ENCODE results near the gene ZC3H7B.
"Not testable (repeated sequence)": the region's sequence is repeated elsewhere in the genome, so short reads cannot be mapped to it uniquely, and the experiment has no call there.

Gene ZC3H7B

GRCh38 chr22:41401781-41402648, 100.7 kb downstream of the ZC3H7B start:
- DNase-seq (ENCODE audit: low read depth) = no peak
- TF ChIP-seq CTCF (IDR thresholded peaks at IDR 0.05; ENCODE audit: control insufficient read depth, extremely low read depth, insufficient read depth) = no peak
- H3K4me3 ChIP-seq (ENCODE audit: low read depth, low read length) = no peak overlapping the region

GRCh38 chr22:41402851-41403250, 101.5 kb downstream of the ZC3H7B start:
- DNase-seq (ENCODE audit: low read depth); H3K4me3 ChIP-seq (ENCODE audit: low read depth, low read length): not testable (repeated sequence)

GRCh38 chr22:41403532-41404318, 102.4 kb downstream of the ZC3H7B start:
- DNase-seq (ENCODE audit: low read depth) = peak; percentile 54
- H3K4me3 ChIP-seq (ENCODE audit: low read depth, low read length) = no peak overlapping the region
- peak; percentile 97 for TF ChIP-seq CTCF (IDR thresholded peaks at IDR 0.05; ENCODE audit: control insufficient read depth, extremely low read depth, insufficient read depth)

GRCh38 chr22:41405588-41405987, 104.3 kb downstream of the ZC3H7B start:
- no peak for TF ChIP-seq CTCF (IDR thresholded peaks at IDR 0.05; ENCODE audit: control insufficient read depth, extremely low read depth, insufficient read depth)
- no peak overlapping the region for H3K4me3 ChIP-seq (ENCODE audit: low read depth, low read length)
- DNase-seq (ENCODE audit: low read depth) = no peak

- TF ChIP-seq CTCF (IDR thresholded peaks at IDR 0.05; ENCODE audit: control insufficient read depth, extremely low read depth, insufficient read depth) = no peak
- H3K4me3 ChIP-seq (ENCODE audit: low read depth, low read length) = no peak overlapping the region
Observed at GRCh38 chr22:41406410-41406809, 105.1 kb downstream of the ZC3H7B start.

GRCh38 chr22:41407433-41407832, 106.1 kb downstream of the ZC3H7B start:
- no peak for DNase-seq (ENCODE audit: low read depth)
- H3K4me3 ChIP-seq (ENCODE audit: low read depth, low read length) = no peak overlapping the region
- no peak for TF ChIP-seq CTCF (IDR thresholded peaks at IDR 0.05; ENCODE audit: control insufficient read depth, extremely low read depth, insufficient read depth)

More at GRCh38 chr22:41406410-41406809, 105.1 kb downstream of the ZC3H7B start:
- no peak for DNase-seq (ENCODE audit: low read depth)

- no peak for TF ChIP-seq CTCF (IDR thresholded peaks at IDR 0.05; ENCODE audit: control insufficient read depth, extremely low read depth, insufficient read depth)
- no peak overlapping the region for H3K4me3 ChIP-seq (ENCODE audit: low read depth, low read length)
Observed at GRCh38 chr22:41408665-41409064, 107.3 kb downstream of the ZC3H7B start.

More at GRCh38 chr22:41408665-41409064, 107.3 kb downstream of the ZC3H7B start:
- no peak for DNase-seq (ENCODE audit: low read depth)
